A549 (cell line): ENCODE results near the gene CD47.

ENCODE experiments used
- EP300 ChIP-seq, 2 experiments: fragments of >200 bp; sonication (Bioruptor Twin); formaldehyde crosslinking; IDR thresholded peaks; 2 replicates in 1 of 2; 3 replicates in 1 of 2; pipeline ENCODE4 v1.6.1; 2016 to 2017
- POLR2A ChIP-seq: IDR thresholded peaks from 2 replicates; pipeline ENCODE4 v1.6.1; 2012; ENCODE audit warnings: mild to moderate bottlenecking, low read length
- TF ChIP-seq, protein P1 (sequence below): fragments of >200 bp; sonication (Bioruptor Twin); formaldehyde crosslinking; IDR thresholded peaks from 3 replicates; pipeline ENCODE4 v1.5.1; 2016
- TF ChIP-seq, protein P2 (sequence below): IDR thresholded peaks from 2 replicates; pipeline ENCODE4 v1.6.1; 2012

DNA sequence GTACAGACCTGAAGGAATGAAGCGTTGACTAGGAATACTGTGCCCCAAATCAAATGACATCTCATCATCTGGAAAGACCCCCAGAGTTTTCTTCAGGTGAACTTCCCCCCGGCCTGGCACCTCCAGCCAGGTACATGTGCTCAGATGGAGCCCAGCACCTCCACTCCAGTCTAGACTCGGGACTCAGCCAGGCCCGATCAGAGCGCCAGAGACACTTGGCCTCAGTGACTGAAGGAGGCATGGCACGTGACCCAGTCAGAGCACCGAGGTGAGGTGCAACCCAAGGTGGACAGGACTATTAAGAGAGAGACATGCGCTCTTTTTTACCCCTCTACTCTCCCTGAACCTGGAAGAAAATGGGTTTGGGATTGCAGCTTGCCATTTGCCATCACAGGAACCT, 48.5 kb downstream of the CD47 start:
- TF ChIP-seq, protein P1, sequence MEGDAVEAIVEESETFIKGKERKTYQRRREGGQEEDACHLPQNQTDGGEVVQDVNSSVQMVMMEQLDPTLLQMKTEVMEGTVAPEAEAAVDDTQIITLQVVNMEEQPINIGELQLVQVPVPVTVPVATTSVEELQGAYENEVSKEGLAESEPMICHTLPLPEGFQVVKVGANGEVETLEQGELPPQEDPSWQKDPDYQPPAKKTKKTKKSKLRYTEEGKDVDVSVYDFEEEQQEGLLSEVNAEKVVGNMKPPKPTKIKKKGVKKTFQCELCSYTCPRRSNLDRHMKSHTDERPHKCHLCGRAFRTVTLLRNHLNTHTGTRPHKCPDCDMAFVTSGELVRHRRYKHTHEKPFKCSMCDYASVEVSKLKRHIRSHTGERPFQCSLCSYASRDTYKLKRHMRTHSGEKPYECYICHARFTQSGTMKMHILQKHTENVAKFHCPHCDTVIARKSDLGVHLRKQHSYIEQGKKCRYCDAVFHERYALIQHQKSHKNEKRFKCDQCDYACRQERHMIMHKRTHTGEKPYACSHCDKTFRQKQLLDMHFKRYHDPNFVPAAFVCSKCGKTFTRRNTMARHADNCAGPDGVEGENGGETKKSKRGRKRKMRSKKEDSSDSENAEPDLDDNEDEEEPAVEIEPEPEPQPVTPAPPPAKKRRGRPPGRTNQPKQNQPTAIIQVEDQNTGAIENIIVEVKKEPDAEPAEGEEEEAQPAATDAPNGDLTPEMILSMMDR: no peak
- TF ChIP-seq EP300 (IDR thresholded peaks at IDR 0.05) (no peak), POLR2A (no peak)
- TF ChIP-seq, protein P2, sequence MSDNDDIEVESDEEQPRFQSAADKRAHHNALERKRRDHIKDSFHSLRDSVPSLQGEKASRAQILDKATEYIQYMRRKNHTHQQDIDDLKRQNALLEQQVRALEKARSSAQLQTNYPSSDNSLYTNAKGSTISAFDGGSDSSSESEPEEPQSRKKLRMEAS: no peak
